Upper lobe of left lung (tissue), 6 donors: ENCODE measurements around the gene ZNF593. TPM values are rescaled to one million over a fixed set of nuclear protein-coding genes. Genes with fewer than 3 reads are reported as not detected.

ENCODE experiments used
- ATAC-seq, 2 donors: fragments of 200-7000 bp; cut with Tn5 transposase; one replicate each; pipeline ENCODE4 v1.9.1; 2022; ENCODE audit warnings: mild to moderate bottlenecking in 2 of 2, moderate library complexity in 2 of 2; ENCODE audit not compliant: low FRiP score in 2 of 2
- DNase-seq, 2 donors: peaks; one replicate each; pipeline ENCODE4 v3.0.0-alpha.2; 2019 to 2020
- H3K27ac ChIP-seq, 4 donors: fragments of 200-600 bp; sonication (generic); one replicate each; pipeline ENCODE4 v1.5.1; 2016 to 2019
- H3K27me3 ChIP-seq, 4 donors: fragments of 200-600 bp; sonication (generic); one replicate each; pipeline ENCODE4 v1.5.1; 2017 to 2019
- H3K36me3 ChIP-seq, 4 donors: fragments of 200-600 bp; sonication (generic); one replicate each; pipeline ENCODE4 v1.5.1; 2016 to 2019
- H3K4me1 ChIP-seq, 4 donors: fragments of 200-600 bp; sonication (generic); one replicate each; pipeline ENCODE4 v1.5.1; 2018 to 2019
- H3K4me3 ChIP-seq, 4 donors: fragments of 200-600 bp; sonication (generic); one replicate each; pipeline ENCODE4 v1.5.1; 2017 to 2019; ENCODE audit warnings: mild to moderate bottlenecking in 2 of 4, moderate library complexity in 1 of 4
- H3K9me3 ChIP-seq, 4 donors: fragments of 200-600 bp; sonication (generic); one replicate each; pipeline ENCODE4 v1.5.1; 2018 to 2019
- EP300 ChIP-seq, 4 donors: sonication (generic); formaldehyde crosslinking; IDR thresholded peaks; one replicate each; pipeline ENCODE4 v1.5.1; 2017; ENCODE audit warnings: antibody characterized with exemption in 4 of 4, control low read depth in 2 of 4
- POLR2A ChIP-seq, 4 donors: fragments of 450-650 bp; IDR thresholded peaks; one replicate each; pipeline ENCODE4 v1.5.1; 2016 to 2017; ENCODE audit warnings: antibody characterized with exemption in 4 of 4, mild to moderate bottlenecking in 2 of 4
- POLR2AphosphoS5 ChIP-seq, 2 donors: sonication (generic); formaldehyde crosslinking; IDR thresholded peaks; one replicate each; pipeline ENCODE4 v1.5.1; 2017; ENCODE audit warnings: antibody characterized with exemption in 2 of 2
- WGBS, 2 donors: methylation state at CpG; one replicate each; pipeline ENCODE4 v1.1.5; 2017 to 2018; 5-methylcytosine and 5-hydroxymethylcytosine counted together
- total RNA-seq, 6 donors: library from RNA; depleted of rRNA in 4 of 6; stranded (reverse); fragments of >200 nt in 4 of 6; gene quantifications; one replicate each; pipeline versions ENCODE4 v1.1.0 to v1.2.1, GENCODE V29; 2016 to 2021
- TF ChIP-seq, protein P1 (sequence below), 6 experiments: fragments of 450-650 bp in 4 of 6; fragments of 200-600 bp in 2 of 6; sonication (generic) in 2 of 6; IDR thresholded peaks; one replicate each; pipeline ENCODE4 v1.5.1; 2016 to 2019; ENCODE audit warnings: antibody characterized with exemption in 6 of 6
- donor health status: DM: no; HTN: no; CAD: no; lungs with moderate emphysema.
- donor health status: DM: no; HTN: yes; CAD: no; lungs with severe emphysema.

The ZNF593 gene
- total RNA-seq, 6 donors from 2014 or later: 9.8 to 46.5 (median 29.2) TPM

DNA sequence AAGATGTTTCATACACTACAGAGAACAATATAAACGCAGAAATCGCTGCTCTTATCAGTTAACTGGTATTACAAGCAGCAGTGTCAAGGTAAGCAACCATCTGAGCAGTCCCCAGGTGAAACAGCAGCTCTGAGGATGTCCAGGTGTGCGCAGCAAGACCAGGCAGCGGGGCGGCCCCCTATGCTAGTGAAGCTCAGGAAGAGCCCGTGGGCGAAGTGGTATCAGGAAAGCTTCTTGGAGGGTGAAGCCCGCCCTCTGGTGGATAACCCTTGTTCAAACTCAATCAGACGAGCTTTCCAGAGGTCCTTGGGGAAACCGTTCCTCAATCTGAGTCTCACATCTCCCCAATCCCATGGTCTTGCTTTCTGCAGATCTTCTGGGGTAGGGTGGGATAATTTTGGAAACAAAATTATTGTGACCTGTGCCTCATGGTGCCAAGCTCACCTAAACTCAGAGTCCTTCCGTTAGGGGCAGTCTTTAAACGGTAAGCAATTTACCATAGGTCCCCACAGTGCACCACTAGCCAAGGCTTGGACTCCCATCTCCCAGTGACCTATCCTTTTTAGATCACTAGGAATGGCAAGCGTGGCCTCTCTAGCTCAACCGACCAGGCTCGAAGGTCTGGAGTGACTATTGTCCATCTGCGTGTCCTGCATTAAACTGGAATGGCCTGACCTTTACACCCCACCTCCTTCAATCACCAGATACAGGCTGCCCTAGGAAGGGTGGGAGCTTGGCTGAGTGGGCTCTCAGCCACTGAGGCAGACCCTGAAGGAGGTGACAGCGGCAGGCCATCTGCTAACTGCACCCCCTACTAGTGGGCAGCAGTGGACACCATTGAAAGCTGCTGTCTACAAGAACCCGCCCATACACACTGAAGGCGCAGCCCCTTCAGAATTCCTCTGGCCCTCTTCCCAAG is 24.4 kb upstream of the ZNF593 start:
- H3K36me3 ChIP-seq: no peaks in the 10 kb centered on the region
- TF ChIP-seq, protein P1, sequence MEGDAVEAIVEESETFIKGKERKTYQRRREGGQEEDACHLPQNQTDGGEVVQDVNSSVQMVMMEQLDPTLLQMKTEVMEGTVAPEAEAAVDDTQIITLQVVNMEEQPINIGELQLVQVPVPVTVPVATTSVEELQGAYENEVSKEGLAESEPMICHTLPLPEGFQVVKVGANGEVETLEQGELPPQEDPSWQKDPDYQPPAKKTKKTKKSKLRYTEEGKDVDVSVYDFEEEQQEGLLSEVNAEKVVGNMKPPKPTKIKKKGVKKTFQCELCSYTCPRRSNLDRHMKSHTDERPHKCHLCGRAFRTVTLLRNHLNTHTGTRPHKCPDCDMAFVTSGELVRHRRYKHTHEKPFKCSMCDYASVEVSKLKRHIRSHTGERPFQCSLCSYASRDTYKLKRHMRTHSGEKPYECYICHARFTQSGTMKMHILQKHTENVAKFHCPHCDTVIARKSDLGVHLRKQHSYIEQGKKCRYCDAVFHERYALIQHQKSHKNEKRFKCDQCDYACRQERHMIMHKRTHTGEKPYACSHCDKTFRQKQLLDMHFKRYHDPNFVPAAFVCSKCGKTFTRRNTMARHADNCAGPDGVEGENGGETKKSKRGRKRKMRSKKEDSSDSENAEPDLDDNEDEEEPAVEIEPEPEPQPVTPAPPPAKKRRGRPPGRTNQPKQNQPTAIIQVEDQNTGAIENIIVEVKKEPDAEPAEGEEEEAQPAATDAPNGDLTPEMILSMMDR (IDR thresholded peaks at IDR 0.05): peak; percentile 71 to 87 (median 76)
- no peak for TF ChIP-seq POLR2AphosphoS5 (IDR thresholded peaks at IDR 0.05)
- DNase-seq (peak; percentile 73 to 90), ATAC-seq (peak; percentile 85 to 94)
- peaks cover 0 to 5% (median 4%) of the 10 kb centered on the region in 4 donors for H3K4me1 ChIP-seq
- WGBS, 2 donors: 33 to 41% methylated on average over 10 to 18 of the region's 19 CpGs
- no peak overlapping the region for H3K27ac ChIP-seq
- H3K4me3 ChIP-seq: no peak overlapping the region
- no peaks in the 10 kb centered on the region for H3K27me3 ChIP-seq
- H3K9me3 ChIP-seq: no peaks in the 10 kb centered on the region

DNA sequence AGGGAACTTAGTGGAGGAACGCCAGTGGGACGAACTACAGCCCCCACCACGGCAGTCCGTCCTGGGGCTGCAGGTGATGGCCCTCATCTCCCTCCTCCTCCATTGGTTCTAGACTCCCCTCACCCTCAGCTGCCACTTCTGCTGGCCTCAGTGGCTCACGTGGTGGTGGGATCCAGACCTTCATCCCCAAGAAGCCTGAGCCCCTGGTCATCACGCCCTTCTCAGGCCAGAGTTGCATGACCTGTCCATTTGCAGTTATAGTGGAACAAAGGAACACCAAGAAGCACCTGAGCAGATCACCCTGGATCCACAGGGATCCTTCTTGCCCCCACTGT is 23.8 kb upstream of the ZNF593 start:
- DNase-seq: no peak
- Histone ChIP-seq H3K4me1 (peaks cover 0 to 5% (median 2%) of the 10 kb centered on the region in 4 donors), H3K9me3 (no peaks in the 10 kb centered on the region), H3K36me3 (no peaks in the 10 kb centered on the region), H3K4me3 (no peak overlapping the region), H3K27me3 (no peaks in the 10 kb centered on the region), H3K27ac (no peak overlapping the region)
- 41 to 69% methylated on average over 4 to 6 of the region's 6 CpGs for WGBS, 2 donors
- ATAC-seq: no peak
- no peak for TF ChIP-seq POLR2A (IDR thresholded peaks at IDR 0.05)
- TF ChIP-seq, protein P1 (IDR thresholded peaks at IDR 0.05): no peak
- TF ChIP-seq POLR2AphosphoS5 (IDR thresholded peaks at IDR 0.05): no peak
- TF ChIP-seq EP300 (IDR thresholded peaks at IDR 0.05): no peak

DNA sequence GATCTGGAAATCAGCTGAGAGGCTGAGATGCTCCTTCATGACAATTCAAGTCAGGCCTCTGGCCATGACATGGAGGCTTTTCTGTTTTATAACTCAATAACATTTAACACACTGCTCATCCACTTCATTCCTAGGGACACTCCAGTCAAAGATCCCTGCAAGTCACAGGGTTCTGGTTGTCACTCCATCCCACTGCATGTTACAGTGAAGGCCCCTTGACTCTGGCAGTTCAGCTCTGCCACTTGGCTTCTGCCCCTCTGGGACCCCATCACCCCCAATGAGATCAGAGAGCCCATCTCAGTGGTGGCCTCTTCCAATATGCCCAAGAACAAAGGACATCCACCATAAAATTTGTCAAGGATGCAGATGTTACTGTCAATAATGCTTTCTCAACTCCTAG is 20.8 kb upstream of the ZNF593 start:
- DNase-seq (no peak), ATAC-seq (no peak)
- no peak overlapping the region for H3K27ac ChIP-seq
- H3K27me3 ChIP-seq: no peaks in the 10 kb centered on the region
- no peaks in the 10 kb centered on the region for H3K9me3 ChIP-seq
- no peaks in the 10 kb centered on the region for H3K36me3 ChIP-seq
- TF ChIP-seq EP300 (IDR thresholded peaks at IDR 0.05) (no peak), POLR2AphosphoS5 (IDR thresholded peaks at IDR 0.05) (no peak), POLR2A (IDR thresholded peaks at IDR 0.05) (no peak)
- TF ChIP-seq, protein P1 (IDR thresholded peaks at IDR 0.05): no peak
- no peak overlapping the region for H3K4me3 ChIP-seq
- H3K4me1 ChIP-seq: peaks cover 0 to 6% (median 2%) of the 10 kb centered on the region in 4 donors

DNA sequence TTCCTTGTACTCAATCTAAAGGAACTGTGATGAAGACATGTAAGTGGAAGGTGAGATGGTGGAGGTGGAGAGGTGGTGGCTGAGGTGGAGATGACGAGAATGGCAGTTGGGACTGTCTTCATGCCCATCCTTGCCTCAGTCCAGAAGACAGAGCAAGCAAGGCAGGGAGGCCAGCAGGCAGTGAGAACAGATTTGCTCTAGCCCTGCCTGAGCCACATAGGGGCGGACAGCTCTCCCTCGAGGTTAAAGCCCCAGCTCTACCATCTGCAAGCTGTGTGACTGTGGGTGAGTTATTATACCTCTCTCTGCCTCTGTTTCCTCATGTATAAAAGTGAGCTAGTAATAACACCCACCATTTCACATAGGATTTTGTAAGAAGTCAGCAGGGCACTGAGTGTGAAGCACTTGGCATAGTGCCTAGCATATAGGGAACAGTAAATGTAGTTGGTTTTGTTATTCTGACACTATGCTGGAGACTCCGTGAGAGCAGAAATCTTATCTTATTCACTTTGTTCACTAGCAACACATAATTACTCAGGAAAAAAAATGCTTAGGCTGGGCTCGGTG is 15.7 kb upstream of the ZNF593 start:
- Histone ChIP-seq H3K36me3 (no peaks in the 10 kb centered on the region), H3K27ac (peak overlapping the region in 2 of 4 donors; percentile 65 to 83), H3K9me3 (no peaks in the 10 kb centered on the region), H3K27me3 (no peaks in the 10 kb centered on the region), H3K4me3 (no peak overlapping the region), H3K4me1 (peaks cover 13 to 20% (median 17%) of the 10 kb centered on the region in 4 donors)
- DNase-seq (no peak), ATAC-seq (no peak)
- WGBS, 2 donors: 66 to 72% methylated on average over 4 to 5 of the region's 5 CpGs
- TF ChIP-seq EP300 (IDR thresholded peaks at IDR 0.05) (no peak), POLR2A (IDR thresholded peaks at IDR 0.05) (no peak), POLR2AphosphoS5 (IDR thresholded peaks at IDR 0.05) (no peak)
- TF ChIP-seq, protein P1 (IDR thresholded peaks at IDR 0.05): no peak
